ENCODE measurements around the gene CCND2. TPM values are rescaled to one million over a fixed set of nuclear protein-coding genes. Genes with fewer than 3 reads are reported as not detected.

CCND2 gene
- total RNA-seq, 1 donor from 2014 or later, result 115 TPM

GRCh38 chr12:4283512-4284255 lies 10.1 kb downstream of the CCND2 start:
- TF ChIP-seq CTCF (IDR thresholded peaks at IDR 0.05; ENCODE audit: insufficient read depth, low read length, severe bottlenecking), result no peak
- Histone ChIP-seq H3K27me3 (ENCODE audit: control insufficient read depth, insufficient read depth, low read length) (no peaks in the 10 kb centered on the region), H3K4me3 (ENCODE audit: low read depth, low read length) (no peak overlapping the region), H3K36me3 (ENCODE audit: control insufficient read depth, insufficient read depth, low read length) (peaks cover 65% of the 10 kb centered on the region)
- DNase-seq (ENCODE audit: low read depth) (no peak), FAIRE-seq (no peak)

- Histone ChIP-seq H3K4me3 (ENCODE audit: low read depth, low read length) (no peak overlapping the region), H3K27me3 (ENCODE audit: control insufficient read depth, insufficient read depth, low read length) (no peaks in the 10 kb centered on the region), H3K36me3 (ENCODE audit: control insufficient read depth, insufficient read depth, low read length) (peaks cover 65% of the 10 kb centered on the region)
- FAIRE-seq (no peak), DNase-seq (ENCODE audit: low read depth) (no peak)
- TF ChIP-seq CTCF (IDR thresholded peaks at IDR 0.05; ENCODE audit: insufficient read depth, low read length, severe bottlenecking), result no peak
These were observed 10.7 kb downstream of the CCND2 start for GRCh38 chr12:4284306-4284705.

GRCh38 chr12:4285070-4285469 lies 11.5 kb downstream of the CCND2 start:
- peak; percentile 47 for FAIRE-seq
- TF ChIP-seq CTCF (IDR thresholded peaks at IDR 0.05; ENCODE audit: insufficient read depth, low read length, severe bottlenecking), result no peak

GRCh38 chr12:4286228-4286627 lies 12.7 kb downstream of the CCND2 start:
- Histone ChIP-seq H3K4me3 (ENCODE audit: low read depth, low read length) (no peak overlapping the region), H3K36me3 (ENCODE audit: control insufficient read depth, insufficient read depth, low read length) (peaks cover 63% of the 10 kb centered on the region), H3K27me3 (ENCODE audit: control insufficient read depth, insufficient read depth, low read length) (no peaks in the 10 kb centered on the region)
- TF ChIP-seq CTCF (IDR thresholded peaks at IDR 0.05; ENCODE audit: insufficient read depth, low read length, severe bottlenecking), result no peak
- DNase-seq (ENCODE audit: low read depth) (no peak), FAIRE-seq (peak; percentile 43)

More at GRCh38 chr12:4285070-4285469, 11.5 kb downstream of the CCND2 start:
- Histone ChIP-seq H3K36me3 (ENCODE audit: control insufficient read depth, insufficient read depth, low read length) (peaks cover 63% of the 10 kb centered on the region), H3K27me3 (ENCODE audit: control insufficient read depth, insufficient read depth, low read length) (no peaks in the 10 kb centered on the region), H3K4me3 (ENCODE audit: low read depth, low read length) (no peak overlapping the region)
- no peak for DNase-seq (ENCODE audit: low read depth)

GRCh38 chr12:4286771-4287317 lies 13.3 kb downstream of the CCND2 start:
- H3K27me3 ChIP-seq (ENCODE audit: control insufficient read depth, insufficient read depth, low read length), result no peaks in the 10 kb centered on the region
- FAIRE-seq (no peak), DNase-seq (ENCODE audit: low read depth) (no peak)
- H3K36me3 ChIP-seq (ENCODE audit: control insufficient read depth, insufficient read depth, low read length), result peaks cover 62% of the 10 kb centered on the region
- TF ChIP-seq CTCF (IDR thresholded peaks at IDR 0.05; ENCODE audit: insufficient read depth, low read length, severe bottlenecking), result no peak
- no peak overlapping the region for H3K4me3 ChIP-seq (ENCODE audit: low read depth, low read length)

Measured in bronchial epithelial cell (primary cell).